Natural killer cell (primary cell): ENCODE data around the gene HDAC4. TPM values are rescaled to one million over a fixed set of nuclear protein-coding genes. Genes with fewer than 3 reads are reported as not detected.
A peak's percentile ranks its signal among the peaks of the same experiment; 100 is the strongest.

Experiments
- ATAC-seq, 3 donors: fragments of 150-1000 bp in 2 of 3; fragments of 200-7000 bp in 1 of 3; cut with Tn5 transposase; 1 replicate in 1 of 3; 2 replicates in 2 of 3; pipeline ENCODE4 v1.10.0; 2021; ENCODE audit warnings: mild to moderate bottlenecking in 2 of 3, moderate library complexity in 2 of 3
- DNase-seq, 2 donors: peaks; one replicate each; pipeline versions ENCODE4 v3.0.0 to v3.0.0-alpha.2; 2013 to 2021; ENCODE audit warnings: mixed read lengths in 1 of 2
- H3K27ac ChIP-seq: one replicate; pipeline ENCODE4 v1.5.1; 2013; ENCODE audit warnings: mild to moderate bottlenecking, low read length
- H3K27me3 ChIP-seq: one replicate; pipeline ENCODE4 v1.6.1; 2013; ENCODE audit warnings: low read length; ENCODE audit not compliant: control insufficient read depth, insufficient read depth
- H3K36me3 ChIP-seq: one replicate; pipeline ENCODE4 v1.6.1; 2013; ENCODE audit warnings: low read length; ENCODE audit not compliant: control insufficient read depth, insufficient read depth
- H3K4me1 ChIP-seq: one replicate; pipeline ENCODE4 v1.6.1; 2013; ENCODE audit warnings: low read length; ENCODE audit not compliant: control insufficient read depth, insufficient read depth
- H3K4me3 ChIP-seq: one replicate; pipeline ENCODE4 v1.5.1; 2013; ENCODE audit warnings: low read length
- H3K9me3 ChIP-seq: one replicate; pipeline ENCODE4 v1.6.1; 2013; ENCODE audit warnings: low read length; ENCODE audit not compliant: control insufficient read depth, insufficient read depth
- H3K27ac Mint-ChIP-seq, 2 donors: one replicate each; pipeline ENCODE4 v1.8.0; 2022; ENCODE audit warnings: mild to moderate bottlenecking in 2 of 2, mixed read lengths in 2 of 2, moderate library complexity in 1 of 2
- H3K27me3 Mint-ChIP-seq, 2 donors: one replicate each; pipeline ENCODE4 v1.8.0; 2022; ENCODE audit warnings: low read depth in 2 of 2, mixed read lengths in 2 of 2
- H3K36me3 Mint-ChIP-seq: one replicate; pipeline ENCODE4 v1.8.0; 2022; ENCODE audit warnings: mixed read lengths
- H3K4me1 Mint-ChIP-seq, 2 donors: one replicate each; pipeline ENCODE4 v1.8.0; 2022; ENCODE audit warnings: mixed read lengths in 2 of 2
- H3K4me3 Mint-ChIP-seq: one replicate; pipeline ENCODE4 v1.8.0; 2022; ENCODE audit warnings: mild to moderate bottlenecking, moderate library complexity, mixed read lengths
- H3K9me3 Mint-ChIP-seq, 2 donors: one replicate each; pipeline ENCODE4 v1.8.0; 2022; ENCODE audit warnings: mixed read lengths in 2 of 2
- CTCF ChIP-seq: fragments of 200-600 bp; IDR thresholded peaks from one replicate; pipeline ENCODE4 v1.8.0; 2022; ENCODE audit warnings: antibody characterized with exemption
- WGBS: methylation state at CpG from one replicate; pipeline ENCODE4 v1.1.7; 2013; ENCODE audit warnings: missing lambda C conversion rate; ENCODE audit not compliant: insufficient coverage; 5-methylcytosine and 5-hydroxymethylcytosine counted together
- intact Hi-C: fragments of 100-400 bp; cut with micrococcal nuclease; formaldehyde crosslinking; loops from one replicate; pipeline ENCODE4 v1.14.2; 2022
- total RNA-seq, 4 donors: library from RNA; stranded (reverse); fragments of 120-200 nt in 1 of 4; gene quantifications; one replicate each; pipeline versions ENCODE4 v1.2.3 to v1.2.4, GENCODE V29; 2013 to 2022

HDAC4 gene
- total RNA-seq, 3 donors from 2014 or later (not counting 1 experiment from before 2014, with no cell fraction given), result 74.9 to 105 (median 100) TPM

- Mint-ChIP-seq H3K27ac (peak overlapping the region in 1 of 2 donors; percentile 51), H3K9me3 (peaks cover 0 to 5% of the 10 kb centered on the region in 2 donors), H3K36me3 (peaks cover 9% of the 10 kb centered on the region), H3K4me3 (no peak overlapping the region), H3K27me3 (no peaks in the 10 kb centered on the region), H3K4me1 (peaks cover 24 to 32% of the 10 kb centered on the region in 2 donors)
- Histone ChIP-seq H3K36me3 (peaks cover 24% of the 10 kb centered on the region), H3K27ac (no peak overlapping the region), H3K4me1 (peaks cover 22% of the 10 kb centered on the region), H3K27me3 (no peaks in the 10 kb centered on the region), H3K9me3 (peaks cover 6% of the 10 kb centered on the region), H3K4me3 (no peak overlapping the region)
- DNase-seq (no peak), ATAC-seq (no peak)
- intact Hi-C loops, result no loop called here
- TF ChIP-seq CTCF, result no peak
- 93% methylated on average over 16 of the region's 17 CpGs for WGBS
Observed at GRCh38 chr2:239166201-239166834, 234.5 kb downstream of the HDAC4 start.

- H3K27ac ChIP-seq, result no peak overlapping the region
- ATAC-seq, result no peak
- TF ChIP-seq CTCF, result no peak
- WGBS, result 99% methylated on average over 19 of the region's 19 CpGs
- H3K4me1 ChIP-seq, result peaks cover 22% of the 10 kb centered on the region
- peaks cover 7% of the 10 kb centered on the region for H3K36me3 Mint-ChIP-seq
- H3K9me3 Mint-ChIP-seq, result no peaks in the 10 kb centered on the region
- H3K4me3 ChIP-seq, result no peak overlapping the region
- H3K9me3 ChIP-seq, result no peaks in the 10 kb centered on the region
- H3K36me3 ChIP-seq, result peaks cover 30% of the 10 kb centered on the region
- DNase-seq, result no peak
- no peaks in the 10 kb centered on the region for H3K27me3 Mint-ChIP-seq
- peaks cover 34 to 40% of the 10 kb centered on the region in 2 donors for H3K4me1 Mint-ChIP-seq
- intact Hi-C loops, result no loop called here
- peak overlapping the region; percentile 68 for H3K4me3 Mint-ChIP-seq
- no peaks in the 10 kb centered on the region for H3K27me3 ChIP-seq
- peak overlapping the region; percentile 51 to 66 for H3K27ac Mint-ChIP-seq
Observed at GRCh38 chr2:239165206-239165831, 235.5 kb downstream of the HDAC4 start.

- DNase-seq, result peak in 1 of 2 donors; percentile 53
- Histone ChIP-seq H3K27me3 (no peaks in the 10 kb centered on the region), H3K36me3 (peaks cover 31% of the 10 kb centered on the region), H3K4me3 (no peak overlapping the region), H3K27ac (no peak overlapping the region), H3K9me3 (no peaks in the 10 kb centered on the region), H3K4me1 (peaks cover 26% of the 10 kb centered on the region)
- ATAC-seq, result peak; percentile 58 to 79 (median 77)
- H3K36me3 Mint-ChIP-seq, result peaks cover 7% of the 10 kb centered on the region
- WGBS, result 40% methylated on average over 16 of the region's 16 CpGs
- peaks cover 2 to 4% of the 10 kb centered on the region in 2 donors for H3K9me3 Mint-ChIP-seq
- peak overlapping the region; percentile 68 for H3K4me3 Mint-ChIP-seq
- TF ChIP-seq CTCF, result no peak
- H3K27ac Mint-ChIP-seq, result peak overlapping the region; percentile 51 to 66
- H3K27me3 Mint-ChIP-seq, result no peaks in the 10 kb centered on the region
- peaks cover 41 to 48% of the 10 kb centered on the region in 2 donors for H3K4me1 Mint-ChIP-seq
- intact Hi-C loops, result no loop called here
Observed at GRCh38 chr2:239164335-239164871, 236.4 kb downstream of the HDAC4 start.
